NB4 (cell line): ENCODE data around the gene KIRREL3.

ENCODE experiments used
- CTCF ChIP-seq: IDR thresholded peaks from one replicate; pipeline ENCODE4 v1.5.1; 2012; ENCODE audit warnings: low read depth, low read length
- MAX ChIP-seq: IDR thresholded peaks from 2 replicates; pipeline ENCODE4 v1.6.1; 2011; ENCODE audit warnings: low read depth, low read length
- POLR2A ChIP-seq: IDR thresholded peaks from 2 replicates; pipeline ENCODE4 v1.6.1; 2011; ENCODE audit warnings: mild to moderate bottlenecking; ENCODE audit not compliant: insufficient read length; ENCODE audit errors: extremely low read depth

GRCh38 chr11:126663749-126664592 lies 336.6 kb downstream of the KIRREL3 start:
- TF ChIP-seq CTCF (no peak), POLR2A (no peak), MAX (no peak)
